ENCODE results near the gene SPDYE4. TPM values are rescaled to one million over a fixed set of nuclear protein-coding genes. Genes with fewer than 3 reads are reported as not detected.
A peak's percentile ranks its signal among the peaks of the same experiment; 100 is the strongest.

Gene SPDYE4
- total and polyA plus RNA-seq, 2 donors from 2014 or later, result not detected

- FAIRE-seq, result no peak
- no peak overlapping the region for H3K27ac ChIP-seq (ENCODE audit: low read depth in 2 of 2, low read length in 2 of 2)
- intact Hi-C loops (cut with DNase I), result no loop called here
- no peak overlapping the region for H3K4me3 ChIP-seq (ENCODE audit: low read length in 3 of 3)
- no peak for DNase-seq
- no peaks in the 10 kb centered on the region for H3K4me1 ChIP-seq (ENCODE audit: control insufficient read depth in 2 of 3, insufficient read depth in 2 of 3, low read depth in 1 of 3, low read length in 3 of 3)
- H3K27me3 ChIP-seq (ENCODE audit: control insufficient read depth, insufficient read depth, low read length), result no peaks in the 10 kb centered on the region
- no peaks in the 10 kb centered on the region for H3K36me3 ChIP-seq (ENCODE audit: control insufficient read depth in 2 of 3, insufficient read depth in 3 of 3, low read length in 3 of 3)
- TF ChIP-seq CTCF (IDR thresholded peaks at IDR 0.05; ENCODE audit: borderline replicate concordance, extremely low read depth, insufficient read depth), result no peak
- H3K9me3 ChIP-seq (ENCODE audit: control insufficient read depth in 2 of 3, insufficient read depth in 1 of 3, low read length in 3 of 3), result no peaks in the 10 kb centered on the region
- H3K9ac ChIP-seq (ENCODE audit: low read length in 3 of 3), result no peak overlapping the region
Measured at GRCh38 chr17:8781776-8782175, 23.4 kb upstream of the SPDYE4 start.

GRCh38 chr17:8776881-8777280 lies 18.5 kb upstream of the SPDYE4 start:
- TF ChIP-seq CTCF (IDR thresholded peaks at IDR 0.05; ENCODE audit: borderline replicate concordance, extremely low read depth, insufficient read depth), result no peak
- FAIRE-seq (no peak), DNase-seq (no peak)
- no peaks in the 10 kb centered on the region for H3K4me1 ChIP-seq (ENCODE audit: control insufficient read depth in 2 of 3, insufficient read depth in 2 of 3, low read depth in 1 of 3, low read length in 3 of 3)
- H3K9ac ChIP-seq (ENCODE audit: low read length in 3 of 3), result no peak overlapping the region
- no peaks in the 10 kb centered on the region for H3K27me3 ChIP-seq (ENCODE audit: control insufficient read depth, insufficient read depth, low read length)
- no peak overlapping the region for H3K4me3 ChIP-seq (ENCODE audit: low read length in 3 of 3)
- no peak overlapping the region for H3K27ac ChIP-seq (ENCODE audit: low read depth in 2 of 2, low read length in 2 of 2)
- H3K36me3 ChIP-seq (ENCODE audit: control insufficient read depth in 2 of 3, insufficient read depth in 3 of 3, low read length in 3 of 3), result no peaks in the 10 kb centered on the region
- H3K9me3 ChIP-seq (ENCODE audit: control insufficient read depth in 2 of 3, insufficient read depth in 1 of 3, low read length in 3 of 3), result no peaks in the 10 kb centered on the region
- intact Hi-C loops (cut with DNase I), result no loop called here

- Histone ChIP-seq H3K9ac (ENCODE audit: low read length in 3 of 3) (no peak overlapping the region), H3K4me3 (ENCODE audit: low read length in 3 of 3) (no peak overlapping the region), H3K27me3 (ENCODE audit: control insufficient read depth, insufficient read depth, low read length) (no peaks in the 10 kb centered on the region), H3K27ac (ENCODE audit: low read depth in 2 of 2, low read length in 2 of 2) (no peak overlapping the region), H3K9me3 (ENCODE audit: control insufficient read depth in 2 of 3, insufficient read depth in 1 of 3, low read length in 3 of 3) (no peaks in the 10 kb centered on the region), H3K36me3 (ENCODE audit: control insufficient read depth in 2 of 3, insufficient read depth in 3 of 3, low read length in 3 of 3) (no peaks in the 10 kb centered on the region), H3K4me1 (ENCODE audit: control insufficient read depth in 2 of 3, insufficient read depth in 2 of 3, low read depth in 1 of 3, low read length in 3 of 3) (no peaks in the 10 kb centered on the region)
- TF ChIP-seq CTCF (IDR thresholded peaks at IDR 0.05; ENCODE audit: borderline replicate concordance, extremely low read depth, insufficient read depth), result no peak
- DNase-seq, result peak in 1 of 5 donors; percentile 39
- intact Hi-C loops (cut with DNase I), result no loop called here
- FAIRE-seq, result no peak
Measured at GRCh38 chr17:8776248-8776647, 17.9 kb upstream of the SPDYE4 start.

GRCh38 chr17:8766731-8767130 lies 8.4 kb upstream of the SPDYE4 start:
- Histone ChIP-seq H3K4me3 (ENCODE audit: low read length in 3 of 3) (no peak overlapping the region), H3K27ac (ENCODE audit: low read depth in 2 of 2, low read length in 2 of 2) (no peak overlapping the region), H3K36me3 (ENCODE audit: control insufficient read depth in 2 of 3, insufficient read depth in 3 of 3, low read length in 3 of 3) (no peaks in the 10 kb centered on the region), H3K4me1 (ENCODE audit: control insufficient read depth in 2 of 3, insufficient read depth in 2 of 3, low read depth in 1 of 3, low read length in 3 of 3) (no peaks in the 10 kb centered on the region), H3K27me3 (ENCODE audit: control insufficient read depth, insufficient read depth, low read length) (no peaks in the 10 kb centered on the region), H3K9me3 (ENCODE audit: control insufficient read depth in 2 of 3, insufficient read depth in 1 of 3, low read length in 3 of 3) (no peaks in the 10 kb centered on the region), H3K9ac (ENCODE audit: low read length in 3 of 3) (no peak overlapping the region)
- intact Hi-C loops (cut with DNase I), result no loop called here
- FAIRE-seq, result no peak
- no peak for TF ChIP-seq CTCF (IDR thresholded peaks at IDR 0.05; ENCODE audit: borderline replicate concordance, extremely low read depth, insufficient read depth)
- DNase-seq, result no peak

Data from kidney (tissue), 14 donors.